D721Med (cell line): ENCODE results near the gene MEAF6.

Experiments
- DNase-seq: peaks from one replicate; pipeline ENCODE4 v3.0.0; 2011; ENCODE audit warnings: low spot score; ENCODE audit not compliant: insufficient read length
- FAIRE-seq: peaks from 2 replicates; lab custom pipeline; 2011; peaks lifted over from hg19 to GRCh38; lab: Jason Lieb, UNC
- TF ChIP-seq, protein P1 (sequence below): IDR thresholded peaks from 2 replicates; pipeline ENCODE4 v1.5.1; 2012; ENCODE audit warnings: mild to moderate bottlenecking, control low read depth; ENCODE audit not compliant: insufficient read depth; ENCODE audit errors: missing control alignments

Gene MEAF6

GRCh38 chr1:37474697-37475379, 39.7 kb downstream of the MEAF6 start:
- TF ChIP-seq, protein P1, sequence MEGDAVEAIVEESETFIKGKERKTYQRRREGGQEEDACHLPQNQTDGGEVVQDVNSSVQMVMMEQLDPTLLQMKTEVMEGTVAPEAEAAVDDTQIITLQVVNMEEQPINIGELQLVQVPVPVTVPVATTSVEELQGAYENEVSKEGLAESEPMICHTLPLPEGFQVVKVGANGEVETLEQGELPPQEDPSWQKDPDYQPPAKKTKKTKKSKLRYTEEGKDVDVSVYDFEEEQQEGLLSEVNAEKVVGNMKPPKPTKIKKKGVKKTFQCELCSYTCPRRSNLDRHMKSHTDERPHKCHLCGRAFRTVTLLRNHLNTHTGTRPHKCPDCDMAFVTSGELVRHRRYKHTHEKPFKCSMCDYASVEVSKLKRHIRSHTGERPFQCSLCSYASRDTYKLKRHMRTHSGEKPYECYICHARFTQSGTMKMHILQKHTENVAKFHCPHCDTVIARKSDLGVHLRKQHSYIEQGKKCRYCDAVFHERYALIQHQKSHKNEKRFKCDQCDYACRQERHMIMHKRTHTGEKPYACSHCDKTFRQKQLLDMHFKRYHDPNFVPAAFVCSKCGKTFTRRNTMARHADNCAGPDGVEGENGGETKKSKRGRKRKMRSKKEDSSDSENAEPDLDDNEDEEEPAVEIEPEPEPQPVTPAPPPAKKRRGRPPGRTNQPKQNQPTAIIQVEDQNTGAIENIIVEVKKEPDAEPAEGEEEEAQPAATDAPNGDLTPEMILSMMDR, result no peak
- DNase-seq, result no peak
- no peak for FAIRE-seq

DNA sequence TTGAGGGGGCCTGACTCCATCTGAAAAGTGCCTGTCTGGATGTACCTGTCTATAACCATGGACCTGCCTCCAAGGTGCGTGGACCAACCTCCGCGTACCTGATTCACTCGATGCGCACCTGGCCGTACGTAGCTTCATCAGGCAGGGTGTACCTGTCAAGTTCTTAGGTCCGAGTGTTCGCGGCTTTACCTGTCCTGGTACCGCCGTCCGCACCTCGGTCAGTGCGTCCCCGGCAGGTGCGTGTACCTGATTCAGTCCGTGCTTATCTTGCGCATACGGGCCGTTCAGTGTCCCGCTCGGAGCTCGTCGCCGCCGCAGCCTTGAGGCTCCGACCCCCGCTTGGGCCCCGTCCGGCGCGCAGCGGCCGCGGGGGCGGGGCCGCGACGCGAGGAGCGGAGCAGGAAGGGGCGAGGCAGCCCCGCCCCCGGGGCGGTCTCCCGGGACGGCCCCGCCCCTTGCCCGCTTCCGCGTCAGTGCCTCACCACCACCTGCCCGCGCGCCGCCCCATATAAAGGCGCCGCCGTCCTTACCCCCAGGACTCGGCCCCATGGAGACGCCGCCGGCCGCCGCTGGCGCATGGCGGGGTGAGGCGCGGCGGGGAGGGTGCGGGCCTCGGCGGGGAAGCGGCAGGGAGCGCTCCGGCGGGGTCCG, 40.4 kb downstream of the MEAF6 start, which contains the start of gene ZC3H12A:
ZC3H12A (plus strand) TSS at position 535 of the 651 bp plus-strand sequence. CDS start 917 bp downstream, outside the sequence.
- no peak for FAIRE-seq
- TF ChIP-seq, protein P1, result no peak
- peak; percentile 99 for DNase-seq

DNA sequence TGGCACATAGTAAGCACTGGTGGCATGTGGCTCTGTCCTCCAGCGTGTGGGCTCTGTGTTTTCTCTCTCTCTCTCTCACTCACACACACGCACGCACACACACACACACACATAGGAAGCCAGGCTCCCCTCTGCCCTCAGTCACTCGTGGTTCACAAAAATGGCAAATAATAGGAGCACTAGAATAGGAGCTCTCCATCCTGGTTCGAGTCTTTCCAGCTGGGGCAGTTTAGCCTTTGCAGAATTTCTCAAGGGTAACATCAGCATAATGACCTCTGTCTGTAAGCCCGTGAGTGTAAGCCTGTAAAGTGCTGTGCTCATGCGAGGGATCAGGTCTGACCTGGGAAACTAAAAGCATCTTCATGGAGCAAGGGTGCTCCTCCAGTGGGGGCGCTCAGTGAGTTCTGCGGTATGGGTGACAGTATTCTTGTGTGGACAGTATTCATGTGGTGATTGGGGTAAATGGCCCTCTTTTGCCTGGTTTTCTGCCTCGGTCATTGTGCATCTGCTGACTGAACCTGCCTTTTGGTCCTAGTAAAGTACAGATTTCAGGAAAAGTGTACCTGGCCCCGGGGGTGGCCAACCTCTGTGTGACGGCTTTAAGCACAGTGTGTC, 41.0 kb downstream of the MEAF6 start:
- FAIRE-seq (no peak), DNase-seq (no peak)
- TF ChIP-seq, protein P1, result no peak

DNA sequence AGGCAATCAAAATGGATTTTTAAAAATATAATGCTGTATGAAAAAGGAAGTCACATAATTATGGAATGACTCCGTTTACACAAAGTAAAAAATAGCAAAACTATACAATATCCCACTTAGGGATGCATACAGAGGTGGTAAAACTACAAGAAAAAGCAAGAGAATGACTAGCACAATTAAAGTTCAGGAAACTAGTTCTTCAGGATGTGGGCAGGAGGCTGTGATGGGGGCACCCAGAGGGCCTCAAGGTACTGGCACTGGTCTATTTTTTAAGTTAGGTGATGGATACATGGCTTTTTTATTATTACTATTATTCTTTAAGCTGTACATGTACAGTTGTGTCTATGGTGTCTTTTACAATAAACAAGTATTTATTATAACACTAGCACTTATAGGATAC, 41.6 kb downstream of the MEAF6 start:
- TF ChIP-seq, protein P1, result no peak

DNA sequence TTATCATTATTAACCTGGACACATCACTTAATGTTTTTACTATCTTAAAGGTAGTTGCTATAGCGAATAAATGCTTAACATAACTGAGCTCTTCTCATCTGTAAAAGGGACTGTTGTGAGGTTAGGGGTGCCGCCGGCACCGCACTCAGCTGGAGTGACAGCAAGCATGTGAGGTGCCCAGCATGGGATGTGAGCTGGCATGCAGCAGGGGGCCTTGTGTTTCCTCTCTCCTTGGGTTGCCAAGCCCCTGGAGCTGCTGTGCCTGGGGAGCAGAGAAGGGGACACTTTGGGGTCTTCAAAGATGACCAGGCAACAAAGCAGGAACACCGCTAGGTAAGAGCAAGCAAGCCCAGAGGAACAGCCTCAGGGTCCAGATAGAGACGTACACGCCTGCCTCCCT, 42.3 kb downstream of the MEAF6 start:
- FAIRE-seq, result no peak
- DNase-seq, result no peak
- TF ChIP-seq, protein P1, result no peak

More for the DNA sequence above, 41.6 kb downstream of the MEAF6 start:
- FAIRE-seq (no peak), DNase-seq (no peak)

DNA sequence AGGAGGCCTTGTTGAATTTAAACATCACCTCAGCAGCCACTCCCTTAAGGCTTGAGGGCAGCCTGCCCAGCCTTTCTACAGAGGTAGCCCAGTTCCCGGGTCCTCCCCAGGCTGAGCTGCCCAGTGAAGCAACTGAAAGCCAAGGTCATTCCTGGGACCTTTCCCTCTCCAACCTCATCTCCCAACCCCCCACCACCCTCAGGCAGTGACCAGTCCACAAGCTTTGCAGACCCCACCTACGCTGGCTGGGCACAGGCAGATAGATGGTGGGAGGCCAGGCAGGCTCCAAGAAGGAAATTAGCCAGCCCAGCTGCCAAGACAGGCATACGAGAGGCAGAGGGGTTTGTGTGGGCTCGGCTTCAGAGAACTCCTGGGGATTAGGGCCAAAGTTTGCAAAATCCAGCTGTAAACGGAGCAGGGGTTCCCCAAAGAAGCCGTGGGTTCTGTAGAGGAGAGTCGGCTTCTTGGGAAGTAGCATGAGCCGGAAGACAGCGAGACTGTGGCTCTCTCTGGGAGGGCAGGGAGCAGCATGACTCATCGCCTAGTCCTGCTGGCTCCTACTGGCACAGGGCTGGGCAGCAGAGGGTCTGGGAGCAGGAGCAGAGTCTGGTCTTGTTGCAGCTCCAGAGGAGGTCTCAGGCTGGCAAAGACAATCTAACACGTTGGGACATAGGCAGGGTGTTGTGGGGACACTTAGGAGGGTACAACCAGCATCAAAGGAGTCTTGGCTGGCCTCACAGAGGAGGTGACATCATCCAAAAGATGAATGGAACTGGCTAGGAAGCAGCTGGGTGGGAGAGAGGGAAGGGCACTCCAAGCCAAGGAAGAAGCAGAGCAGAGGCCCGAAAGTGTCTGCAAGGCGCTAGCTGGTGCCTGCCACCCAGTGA, 43.0 kb downstream of the MEAF6 start:
- no peak for FAIRE-seq
- DNase-seq, result no peak
- TF ChIP-seq, protein P1, result no peak
